ENCODE measurements around the gene EPB41L3. TPM values are rescaled to one million over a fixed set of nuclear protein-coding genes. Genes with fewer than 3 reads are reported as not detected.
"Not testable (repeated sequence)": the region's sequence is repeated elsewhere in the genome, so short reads cannot be mapped to it uniquely, and the experiment has no call there.

Gene EPB41L3
- total RNA-seq, 2 donors from 2014 or later, result 12.6 to 22.5 TPM

DNA sequence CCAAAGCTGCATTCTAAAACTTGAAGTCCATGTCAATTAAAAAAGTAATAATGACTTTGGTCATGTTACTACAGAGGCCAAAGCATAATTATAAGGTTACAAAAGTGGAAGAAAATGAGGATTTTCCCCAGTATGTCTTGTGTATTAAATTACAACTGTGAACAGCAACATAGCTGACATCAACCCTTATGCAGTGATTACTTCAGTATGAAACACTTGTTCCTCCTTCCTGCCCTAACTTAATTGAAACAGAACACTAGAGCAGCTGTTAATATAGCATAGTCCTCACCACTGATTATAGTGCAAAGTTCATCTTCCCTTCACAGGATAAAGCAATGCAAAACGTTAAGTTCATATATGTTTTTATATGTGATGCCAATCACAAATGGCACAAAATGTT lies 29.9 kb downstream of the EPB41L3 start:
- no peak for DNase-seq (ENCODE audit: low spot score)
- Histone ChIP-seq H3K4me1 (peaks cover 0 to 7% of the 10 kb centered on the region in 2 donors), H3K27ac (no peak overlapping the region)

DNA sequence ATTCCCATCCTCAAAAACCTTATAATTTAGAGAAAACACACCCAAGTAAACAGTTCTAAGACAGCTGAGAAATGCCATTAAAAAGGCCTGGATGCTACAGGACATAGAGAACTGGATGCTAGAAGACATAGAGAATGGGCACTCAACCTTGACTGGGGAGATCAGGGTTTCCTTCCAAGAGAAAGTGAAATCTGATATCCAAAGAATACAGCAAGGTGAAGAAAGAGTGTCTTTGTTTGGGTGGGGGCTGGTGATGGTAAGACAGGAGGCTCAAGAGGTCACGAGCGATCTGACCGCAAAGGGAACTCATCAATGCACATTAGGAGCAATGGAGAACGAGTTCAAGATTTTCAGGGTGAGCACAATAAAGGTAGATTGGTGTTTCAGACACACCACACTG lies 31.6 kb downstream of the EPB41L3 start:
- TF ChIP-seq, protein P1, sequence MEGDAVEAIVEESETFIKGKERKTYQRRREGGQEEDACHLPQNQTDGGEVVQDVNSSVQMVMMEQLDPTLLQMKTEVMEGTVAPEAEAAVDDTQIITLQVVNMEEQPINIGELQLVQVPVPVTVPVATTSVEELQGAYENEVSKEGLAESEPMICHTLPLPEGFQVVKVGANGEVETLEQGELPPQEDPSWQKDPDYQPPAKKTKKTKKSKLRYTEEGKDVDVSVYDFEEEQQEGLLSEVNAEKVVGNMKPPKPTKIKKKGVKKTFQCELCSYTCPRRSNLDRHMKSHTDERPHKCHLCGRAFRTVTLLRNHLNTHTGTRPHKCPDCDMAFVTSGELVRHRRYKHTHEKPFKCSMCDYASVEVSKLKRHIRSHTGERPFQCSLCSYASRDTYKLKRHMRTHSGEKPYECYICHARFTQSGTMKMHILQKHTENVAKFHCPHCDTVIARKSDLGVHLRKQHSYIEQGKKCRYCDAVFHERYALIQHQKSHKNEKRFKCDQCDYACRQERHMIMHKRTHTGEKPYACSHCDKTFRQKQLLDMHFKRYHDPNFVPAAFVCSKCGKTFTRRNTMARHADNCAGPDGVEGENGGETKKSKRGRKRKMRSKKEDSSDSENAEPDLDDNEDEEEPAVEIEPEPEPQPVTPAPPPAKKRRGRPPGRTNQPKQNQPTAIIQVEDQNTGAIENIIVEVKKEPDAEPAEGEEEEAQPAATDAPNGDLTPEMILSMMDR (IDR thresholded peaks at IDR 0.05), result no peak
- Histone ChIP-seq H3K36me3 (no peaks in the 10 kb centered on the region), H3K4me3 (no peak overlapping the region), H3K27ac (no peak overlapping the region), H3K27me3 (no peaks in the 10 kb centered on the region), H3K9me3 (no peaks in the 10 kb centered on the region), H3K4me1 (peaks cover 0 to 7% of the 10 kb centered on the region in 2 donors)
- no peak for DNase-seq (ENCODE audit: low spot score)

More for the DNA sequence above, 29.9 kb downstream of the EPB41L3 start:
- Histone ChIP-seq H3K27me3 (no peaks in the 10 kb centered on the region), H3K9me3 (no peaks in the 10 kb centered on the region), H3K36me3 (no peaks in the 10 kb centered on the region), H3K4me3 (no peak overlapping the region)
- TF ChIP-seq, protein P1 (IDR thresholded peaks at IDR 0.05), result no peak

DNA sequence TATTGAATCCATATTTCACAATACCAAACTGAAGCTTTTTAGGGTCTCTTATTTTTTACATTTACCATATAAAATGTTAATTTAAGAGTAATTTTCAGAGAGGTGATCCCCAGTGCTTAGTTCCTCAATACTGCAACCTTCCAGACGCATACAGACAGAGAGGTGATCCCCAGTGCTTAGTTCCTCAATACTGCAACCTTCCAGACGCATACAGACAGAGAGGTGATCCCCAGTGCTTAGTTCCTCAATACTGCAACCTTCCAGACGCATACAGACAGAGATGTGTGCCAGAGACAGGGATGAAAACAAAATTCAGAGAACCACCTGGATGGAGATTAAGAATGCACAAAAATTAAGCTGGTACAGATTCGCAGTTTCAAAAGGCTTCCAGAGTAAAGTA lies 32.3 kb downstream of the EPB41L3 start:
- not testable (repeated sequence) for H3K36me3 ChIP-seq; DNase-seq (ENCODE audit: low spot score); H3K27me3 ChIP-seq; H3K27ac ChIP-seq; H3K4me1 ChIP-seq; H3K4me3 ChIP-seq; H3K9me3 ChIP-seq

GRCh38 chr18:5510135-5510846 lies 33.5 kb downstream of the EPB41L3 start:
- TF ChIP-seq, protein P1 (IDR thresholded peaks at IDR 0.05), result no peak
- Histone ChIP-seq H3K4me1 (peaks cover 0 to 5% of the 10 kb centered on the region in 2 donors), H3K36me3 (no peaks in the 10 kb centered on the region)

GRCh38 chr18:5508821-5509220 lies 35.0 kb downstream of the EPB41L3 start:
- no peaks in the 10 kb centered on the region for H3K36me3 ChIP-seq
- no peak for DNase-seq (ENCODE audit: low spot score)
- no peak overlapping the region for H3K27ac ChIP-seq
- H3K9me3 ChIP-seq, result no peaks in the 10 kb centered on the region
- no peak overlapping the region for H3K4me3 ChIP-seq
- no peaks in the 10 kb centered on the region for H3K4me1 ChIP-seq
- H3K27me3 ChIP-seq, result no peaks in the 10 kb centered on the region
- TF ChIP-seq, protein P1 (IDR thresholded peaks at IDR 0.05), result no peak

More at GRCh38 chr18:5510135-5510846, 33.5 kb downstream of the EPB41L3 start:
- Histone ChIP-seq H3K27ac (no peak overlapping the region), H3K9me3 (no peaks in the 10 kb centered on the region), H3K27me3 (no peaks in the 10 kb centered on the region), H3K4me3 (no peak overlapping the region)
- DNase-seq (ENCODE audit: low spot score), result no peak

GRCh38 chr18:5507756-5508155 lies 36.0 kb downstream of the EPB41L3 start:
- Histone ChIP-seq H3K4me1 (no peaks in the 10 kb centered on the region), H3K9me3 (no peaks in the 10 kb centered on the region), H3K27me3 (no peaks in the 10 kb centered on the region), H3K27ac (no peak overlapping the region), H3K36me3 (no peaks in the 10 kb centered on the region), H3K4me3 (no peak overlapping the region)
- TF ChIP-seq, protein P1 (IDR thresholded peaks at IDR 0.05), result no peak
- DNase-seq (ENCODE audit: low spot score), result no peak
